Activated naive CD8-positive, alpha-beta T cell (primary cell): ENCODE results near the gene SLC7A11.
A peak's percentile ranks its signal among the peaks of the same experiment; 100 is the strongest.

Experiments
- H3K27ac Mint-ChIP-seq: one replicate; pipeline ENCODE4 v1.8.0; 2021; ENCODE audit warnings: mixed read lengths
- H3K27me3 Mint-ChIP-seq: one replicate; pipeline ENCODE4 v1.8.0; 2021; ENCODE audit warnings: mixed read lengths
- H3K36me3 Mint-ChIP-seq: one replicate; pipeline ENCODE4 v1.8.0; 2021; ENCODE audit warnings: mixed read lengths
- H3K4me1 Mint-ChIP-seq: one replicate; pipeline ENCODE4 v1.8.0; 2021; ENCODE audit warnings: low read depth, mixed read lengths
- H3K4me3 Mint-ChIP-seq: one replicate; pipeline ENCODE4 v1.8.0; 2021; ENCODE audit warnings: mild to moderate bottlenecking, mixed read lengths
- H3K9me3 Mint-ChIP-seq: one replicate; pipeline ENCODE4 v1.8.0; 2021; ENCODE audit warnings: low read depth, mixed read lengths

The SLC7A11 gene

GRCh38 chr4:138242076-138242833, at the start of gene SLC7A11:
Gene SLC7A11, minus strand, starts transcription at chr4:138242349. Its CDS starts 280 bp downstream, at chr4:138242069.
- Mint-ChIP-seq H3K4me1 (peaks cover 28% of the 10 kb centered on the region), H3K4me3 (peak within 1 kb of the TSS; percentile 90), H3K27me3 (peaks cover 3% of the 10 kb centered on the region), H3K36me3 (no peaks in the 10 kb centered on the region), H3K9me3 (no peaks in the 10 kb centered on the region), H3K27ac (peak within 1 kb of the TSS; percentile 92)

- H3K4me1 Mint-ChIP-seq, result no peaks in the 10 kb centered on the region
- no peak overlapping the region for H3K4me3 Mint-ChIP-seq
- no peaks in the 10 kb centered on the region for H3K27me3 Mint-ChIP-seq
- H3K9me3 Mint-ChIP-seq, result no peaks in the 10 kb centered on the region
- H3K27ac Mint-ChIP-seq, result no peak overlapping the region
- no peaks in the 10 kb centered on the region for H3K36me3 Mint-ChIP-seq
Observed at GRCh38 chr4:138291431-138291830, 49.3 kb upstream of the SLC7A11 start.

- no peak overlapping the region for H3K27ac Mint-ChIP-seq
- no peak overlapping the region for H3K4me3 Mint-ChIP-seq
- no peaks in the 10 kb centered on the region for H3K27me3 Mint-ChIP-seq
- no peaks in the 10 kb centered on the region for H3K9me3 Mint-ChIP-seq
- H3K36me3 Mint-ChIP-seq, result no peaks in the 10 kb centered on the region
- H3K4me1 Mint-ChIP-seq, result no peaks in the 10 kb centered on the region
Observed at GRCh38 chr4:138290805-138291204, 48.7 kb upstream of the SLC7A11 start.

GRCh38 chr4:138279286-138279685, 37.1 kb upstream of the SLC7A11 start:
- Mint-ChIP-seq H3K9me3 (peaks cover 6% of the 10 kb centered on the region), H3K4me3 (no peak overlapping the region), H3K36me3 (no peaks in the 10 kb centered on the region), H3K4me1 (no peaks in the 10 kb centered on the region), H3K27me3 (peaks cover 1% of the 10 kb centered on the region), H3K27ac (no peak overlapping the region)

- H3K27me3 Mint-ChIP-seq, result no peaks in the 10 kb centered on the region
- H3K9me3 Mint-ChIP-seq, result peaks cover 2% of the 10 kb centered on the region
- H3K36me3 Mint-ChIP-seq, result no peaks in the 10 kb centered on the region
- H3K4me1 Mint-ChIP-seq, result no peaks in the 10 kb centered on the region
- no peak overlapping the region for H3K4me3 Mint-ChIP-seq
- no peak overlapping the region for H3K27ac Mint-ChIP-seq
Observed at GRCh38 chr4:138277133-138277532, 35.0 kb upstream of the SLC7A11 start.

GRCh38 chr4:138275963-138276621, 33.9 kb upstream of the SLC7A11 start:
- Mint-ChIP-seq H3K9me3 (no peaks in the 10 kb centered on the region), H3K27me3 (no peaks in the 10 kb centered on the region), H3K4me3 (no peak overlapping the region), H3K27ac (no peak overlapping the region), H3K36me3 (no peaks in the 10 kb centered on the region), H3K4me1 (no peaks in the 10 kb centered on the region)

- H3K4me3 Mint-ChIP-seq, result no peak overlapping the region
- peaks cover under 1% of the 10 kb centered on the region for H3K27me3 Mint-ChIP-seq
- no peaks in the 10 kb centered on the region for H3K36me3 Mint-ChIP-seq
- no peaks in the 10 kb centered on the region for H3K9me3 Mint-ChIP-seq
- no peak overlapping the region for H3K27ac Mint-ChIP-seq
- no peaks in the 10 kb centered on the region for H3K4me1 Mint-ChIP-seq
Observed at GRCh38 chr4:138275216-138275615, 33.1 kb upstream of the SLC7A11 start.

GRCh38 chr4:138269175-138269574, 27.0 kb upstream of the SLC7A11 start:
- no peaks in the 10 kb centered on the region for H3K36me3 Mint-ChIP-seq
- H3K27ac Mint-ChIP-seq, result no peak overlapping the region
- no peak overlapping the region for H3K4me3 Mint-ChIP-seq
- H3K27me3 Mint-ChIP-seq, result peaks cover 2% of the 10 kb centered on the region
- no peaks in the 10 kb centered on the region for H3K9me3 Mint-ChIP-seq
- no peaks in the 10 kb centered on the region for H3K4me1 Mint-ChIP-seq

GRCh38 chr4:138267835-138268234, 25.7 kb upstream of the SLC7A11 start:
- Mint-ChIP-seq H3K27ac (no peak overlapping the region), H3K9me3 (no peaks in the 10 kb centered on the region), H3K4me1 (no peaks in the 10 kb centered on the region), H3K36me3 (no peaks in the 10 kb centered on the region), H3K4me3 (no peak overlapping the region), H3K27me3 (peaks cover 2% of the 10 kb centered on the region)

- H3K27me3 Mint-ChIP-seq, result peaks cover 2% of the 10 kb centered on the region
- no peak overlapping the region for H3K27ac Mint-ChIP-seq
- no peaks in the 10 kb centered on the region for H3K9me3 Mint-ChIP-seq
- no peaks in the 10 kb centered on the region for H3K36me3 Mint-ChIP-seq
- no peaks in the 10 kb centered on the region for H3K4me1 Mint-ChIP-seq
- no peak overlapping the region for H3K4me3 Mint-ChIP-seq
Observed at GRCh38 chr4:138266948-138267347, 24.8 kb upstream of the SLC7A11 start.

GRCh38 chr4:138263247-138263816, 21.2 kb upstream of the SLC7A11 start:
- H3K4me1 Mint-ChIP-seq, result no peaks in the 10 kb centered on the region
- H3K36me3 Mint-ChIP-seq, result no peaks in the 10 kb centered on the region
- H3K27ac Mint-ChIP-seq, result no peak overlapping the region
- H3K27me3 Mint-ChIP-seq, result no peaks in the 10 kb centered on the region
- no peak overlapping the region for H3K4me3 Mint-ChIP-seq
- no peaks in the 10 kb centered on the region for H3K9me3 Mint-ChIP-seq

- H3K36me3 Mint-ChIP-seq, result no peaks in the 10 kb centered on the region
- no peak overlapping the region for H3K27ac Mint-ChIP-seq
- H3K4me3 Mint-ChIP-seq, result no peak overlapping the region
- H3K9me3 Mint-ChIP-seq, result no peaks in the 10 kb centered on the region
- no peaks in the 10 kb centered on the region for H3K4me1 Mint-ChIP-seq
- H3K27me3 Mint-ChIP-seq, result no peaks in the 10 kb centered on the region
Observed at GRCh38 chr4:138262469-138262868, 20.3 kb upstream of the SLC7A11 start.

GRCh38 chr4:138262030-138262429, 19.9 kb upstream of the SLC7A11 start:
- Mint-ChIP-seq H3K9me3 (no peaks in the 10 kb centered on the region), H3K27ac (no peak overlapping the region), H3K36me3 (no peaks in the 10 kb centered on the region), H3K27me3 (peaks cover 1% of the 10 kb centered on the region), H3K4me3 (no peak overlapping the region), H3K4me1 (no peaks in the 10 kb centered on the region)

- peaks cover 2% of the 10 kb centered on the region for H3K4me1 Mint-ChIP-seq
- H3K27ac Mint-ChIP-seq, result no peak overlapping the region
- no peak overlapping the region for H3K4me3 Mint-ChIP-seq
- H3K36me3 Mint-ChIP-seq, result no peaks in the 10 kb centered on the region
- peaks cover 2% of the 10 kb centered on the region for H3K27me3 Mint-ChIP-seq
- no peaks in the 10 kb centered on the region for H3K9me3 Mint-ChIP-seq
Observed at GRCh38 chr4:138259824-138260223, 17.7 kb upstream of the SLC7A11 start.

- Mint-ChIP-seq H3K27me3 (peaks cover 2% of the 10 kb centered on the region), H3K9me3 (no peaks in the 10 kb centered on the region), H3K27ac (no peak overlapping the region), H3K4me3 (no peak overlapping the region), H3K36me3 (no peaks in the 10 kb centered on the region), H3K4me1 (peaks cover 2% of the 10 kb centered on the region)
Observed at GRCh38 chr4:138259271-138259670, 17.1 kb upstream of the SLC7A11 start.
